Peyer's patch (tissue), 4 donors: ENCODE results near the gene ZNF618.

Experiments used
- POLR2A ChIP-seq, 2 donors: fragments of 450-650 bp; IDR thresholded peaks; one replicate each; pipeline ENCODE4 v1.5.1; 2017; ENCODE audit warnings: antibody characterized with exemption in 2 of 2, mild to moderate bottlenecking in 2 of 2, moderate library complexity in 2 of 2
- TF ChIP-seq, protein P1 (sequence below), 6 experiments: fragments of 450-650 bp in 4 of 6; fragments of 200-600 bp in 2 of 6; sonication (generic) in 1 of 6; IDR thresholded peaks; one replicate each; pipeline ENCODE4 v1.5.1; 2017 to 2019; ENCODE audit warnings: antibody characterized with exemption in 6 of 6, mild to moderate bottlenecking in 3 of 6, moderate library complexity in 1 of 6

- TF ChIP-seq, protein P1, sequence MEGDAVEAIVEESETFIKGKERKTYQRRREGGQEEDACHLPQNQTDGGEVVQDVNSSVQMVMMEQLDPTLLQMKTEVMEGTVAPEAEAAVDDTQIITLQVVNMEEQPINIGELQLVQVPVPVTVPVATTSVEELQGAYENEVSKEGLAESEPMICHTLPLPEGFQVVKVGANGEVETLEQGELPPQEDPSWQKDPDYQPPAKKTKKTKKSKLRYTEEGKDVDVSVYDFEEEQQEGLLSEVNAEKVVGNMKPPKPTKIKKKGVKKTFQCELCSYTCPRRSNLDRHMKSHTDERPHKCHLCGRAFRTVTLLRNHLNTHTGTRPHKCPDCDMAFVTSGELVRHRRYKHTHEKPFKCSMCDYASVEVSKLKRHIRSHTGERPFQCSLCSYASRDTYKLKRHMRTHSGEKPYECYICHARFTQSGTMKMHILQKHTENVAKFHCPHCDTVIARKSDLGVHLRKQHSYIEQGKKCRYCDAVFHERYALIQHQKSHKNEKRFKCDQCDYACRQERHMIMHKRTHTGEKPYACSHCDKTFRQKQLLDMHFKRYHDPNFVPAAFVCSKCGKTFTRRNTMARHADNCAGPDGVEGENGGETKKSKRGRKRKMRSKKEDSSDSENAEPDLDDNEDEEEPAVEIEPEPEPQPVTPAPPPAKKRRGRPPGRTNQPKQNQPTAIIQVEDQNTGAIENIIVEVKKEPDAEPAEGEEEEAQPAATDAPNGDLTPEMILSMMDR (IDR thresholded peaks at IDR 0.05) = no peak
- TF ChIP-seq POLR2A (IDR thresholded peaks at IDR 0.05) = no peak
Measured at GRCh38 chr9:113999256-114000062, 123.3 kb downstream of the ZNF618 start.
